ENCODE results near the gene TIAM2.

GRCh38 chr6:155303361-155303870, 308.3 kb downstream of the TIAM2 start:
- TF ChIP-seq, protein P1, sequence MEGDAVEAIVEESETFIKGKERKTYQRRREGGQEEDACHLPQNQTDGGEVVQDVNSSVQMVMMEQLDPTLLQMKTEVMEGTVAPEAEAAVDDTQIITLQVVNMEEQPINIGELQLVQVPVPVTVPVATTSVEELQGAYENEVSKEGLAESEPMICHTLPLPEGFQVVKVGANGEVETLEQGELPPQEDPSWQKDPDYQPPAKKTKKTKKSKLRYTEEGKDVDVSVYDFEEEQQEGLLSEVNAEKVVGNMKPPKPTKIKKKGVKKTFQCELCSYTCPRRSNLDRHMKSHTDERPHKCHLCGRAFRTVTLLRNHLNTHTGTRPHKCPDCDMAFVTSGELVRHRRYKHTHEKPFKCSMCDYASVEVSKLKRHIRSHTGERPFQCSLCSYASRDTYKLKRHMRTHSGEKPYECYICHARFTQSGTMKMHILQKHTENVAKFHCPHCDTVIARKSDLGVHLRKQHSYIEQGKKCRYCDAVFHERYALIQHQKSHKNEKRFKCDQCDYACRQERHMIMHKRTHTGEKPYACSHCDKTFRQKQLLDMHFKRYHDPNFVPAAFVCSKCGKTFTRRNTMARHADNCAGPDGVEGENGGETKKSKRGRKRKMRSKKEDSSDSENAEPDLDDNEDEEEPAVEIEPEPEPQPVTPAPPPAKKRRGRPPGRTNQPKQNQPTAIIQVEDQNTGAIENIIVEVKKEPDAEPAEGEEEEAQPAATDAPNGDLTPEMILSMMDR (IDR thresholded peaks at IDR 0.05; ENCODE audit: insufficient read depth, low read length) = no peak
- TF ChIP-seq GABPA (IDR thresholded peaks at IDR 0.05; ENCODE audit: low read depth) (no peak), POLR2AphosphoS5 (IDR thresholded peaks at IDR 0.05; ENCODE audit: low read depth) (no peak), SPI1 (IDR thresholded peaks at IDR 0.05; ENCODE audit: borderline replicate concordance, low read depth) (no peak)
- TF ChIP-seq, protein P2, sequence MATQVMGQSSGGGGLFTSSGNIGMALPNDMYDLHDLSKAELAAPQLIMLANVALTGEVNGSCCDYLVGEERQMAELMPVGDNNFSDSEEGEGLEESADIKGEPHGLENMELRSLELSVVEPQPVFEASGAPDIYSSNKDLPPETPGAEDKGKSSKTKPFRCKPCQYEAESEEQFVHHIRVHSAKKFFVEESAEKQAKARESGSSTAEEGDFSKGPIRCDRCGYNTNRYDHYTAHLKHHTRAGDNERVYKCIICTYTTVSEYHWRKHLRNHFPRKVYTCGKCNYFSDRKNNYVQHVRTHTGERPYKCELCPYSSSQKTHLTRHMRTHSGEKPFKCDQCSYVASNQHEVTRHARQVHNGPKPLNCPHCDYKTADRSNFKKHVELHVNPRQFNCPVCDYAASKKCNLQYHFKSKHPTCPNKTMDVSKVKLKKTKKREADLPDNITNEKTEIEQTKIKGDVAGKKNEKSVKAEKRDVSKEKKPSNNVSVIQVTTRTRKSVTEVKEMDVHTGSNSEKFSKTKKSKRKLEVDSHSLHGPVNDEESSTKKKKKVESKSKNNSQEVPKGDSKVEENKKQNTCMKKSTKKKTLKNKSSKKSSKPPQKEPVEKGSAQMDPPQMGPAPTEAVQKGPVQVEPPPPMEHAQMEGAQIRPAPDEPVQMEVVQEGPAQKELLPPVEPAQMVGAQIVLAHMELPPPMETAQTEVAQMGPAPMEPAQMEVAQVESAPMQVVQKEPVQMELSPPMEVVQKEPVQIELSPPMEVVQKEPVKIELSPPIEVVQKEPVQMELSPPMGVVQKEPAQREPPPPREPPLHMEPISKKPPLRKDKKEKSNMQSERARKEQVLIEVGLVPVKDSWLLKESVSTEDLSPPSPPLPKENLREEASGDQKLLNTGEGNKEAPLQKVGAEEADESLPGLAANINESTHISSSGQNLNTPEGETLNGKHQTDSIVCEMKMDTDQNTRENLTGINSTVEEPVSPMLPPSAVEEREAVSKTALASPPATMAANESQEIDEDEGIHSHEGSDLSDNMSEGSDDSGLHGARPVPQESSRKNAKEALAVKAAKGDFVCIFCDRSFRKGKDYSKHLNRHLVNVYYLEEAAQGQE (IDR thresholded peaks at IDR 0.05; ENCODE audit: insufficient replicate concordance, low read depth) = no peak
